HepG2 (cell line): Measurements from ENCODE around the gene ZBP1. TPM values are rescaled to one million over a fixed set of nuclear protein-coding genes. Genes with fewer than 3 reads are reported as not detected.

ENCODE experiments used
- DZIP1 ChIP-seq: sonication (generic); formaldehyde crosslinking; IDR thresholded peaks from 2 replicates; pipeline ENCODE4 v1.5.0; 2020; ENCODE audit warnings: mild to moderate bottlenecking, missing genetic modification reagents
- ELF3 ChIP-seq: IDR thresholded peaks from 2 replicates; pipeline ENCODE4 v1.6.1; 2016; ENCODE audit warnings: missing genetic modification reagents, missing compliant biosample characterization
- ELF4 ChIP-seq: sonication (generic); formaldehyde crosslinking; IDR thresholded peaks from 2 replicates; pipeline ENCODE4 v1.5.0; 2020; ENCODE audit warnings: missing genetic modification reagents, mild to moderate bottlenecking, moderate library complexity, borderline replicate concordance
- EP300 ChIP-seq, 3 experiments: sonication (generic) in 1 of 3; formaldehyde crosslinking in 1 of 3; IDR thresholded peaks; 2 replicates each; pipeline versions ENCODE4 v1.5.1 to v1.6.1; 2011 to 2020; ENCODE audit warnings: low read depth in 2 of 3, low read length in 2 of 3, borderline replicate concordance in 1 of 3, improper control_type of control experiment in 1 of 3, mild to moderate bottlenecking in 1 of 3, missing genetic modification reagents in 1 of 3, moderate library complexity in 1 of 3
- FOXC1 ChIP-seq: sonication (generic); formaldehyde crosslinking; IDR thresholded peaks from 2 replicates; pipeline ENCODE4 v1.8.0; 2022; ENCODE audit warnings: mild to moderate bottlenecking, missing genetic modification reagents, borderline replicate concordance
- HOXD1 ChIP-seq: sonication (generic); formaldehyde crosslinking; IDR thresholded peaks from 2 replicates; pipeline ENCODE4 v1.5.0; 2020; ENCODE audit warnings: missing genetic modification reagents
- MNT ChIP-seq: fragments of 450-650 bp; IDR thresholded peaks from 2 replicates; pipeline ENCODE4 v1.6.1; 2016
- NCOA2 ChIP-seq: sonication (generic); formaldehyde crosslinking; IDR thresholded peaks from 2 replicates; pipeline ENCODE4 v1.8.0; 2022; ENCODE audit warnings: inconsistent platforms
- NFE2 ChIP-seq: sonication (generic); formaldehyde crosslinking; IDR thresholded peaks from 2 replicates; pipeline ENCODE4 v1.4.0; 2020; ENCODE audit warnings: missing genetic modification reagents
- RARG ChIP-seq: sonication (generic); formaldehyde crosslinking; IDR thresholded peaks from 2 replicates; pipeline ENCODE4 v1.4.0; 2020; ENCODE audit warnings: low read depth, mild to moderate bottlenecking, missing genetic modification reagents
- RELA ChIP-seq: sonication (generic); formaldehyde crosslinking; IDR thresholded peaks from 2 replicates; pipeline ENCODE4 v1.4.0; 2020; ENCODE audit warnings: missing genetic modification reagents
- SUZ12 ChIP-seq: fragments of 150-350 bp; IDR thresholded peaks from 2 replicates; pipeline ENCODE4 v1.6.1; 2014; ENCODE audit warnings: low read depth, low read length
- ZBTB14 ChIP-seq: sonication (generic); formaldehyde crosslinking; IDR thresholded peaks from 2 replicates; pipeline ENCODE4 v1.4.0; 2020; ENCODE audit warnings: missing genetic modification reagents
- ZFP36 ChIP-seq: fragments of 150-350 bp; IDR thresholded peaks from 2 replicates; pipeline ENCODE4 v1.6.1; 2018; ENCODE audit warnings: borderline replicate concordance, low read length, low read depth; ENCODE audit not compliant: partially characterized antibody
- ZNF230 ChIP-seq: sonication (generic); formaldehyde crosslinking; IDR thresholded peaks from 2 replicates; pipeline ENCODE4 v1.4.0; 2020; ENCODE audit warnings: mild to moderate bottlenecking, missing genetic modification reagents
- ZNF263 ChIP-seq: sonication (generic); formaldehyde crosslinking; IDR thresholded peaks from 2 replicates; pipeline ENCODE4 v1.4.0; 2020; ENCODE audit warnings: missing genetic modification reagents
- ZNF282 ChIP-seq: fragments of 450-650 bp; IDR thresholded peaks from 2 replicates; pipeline ENCODE4 v1.6.1; 2018; ENCODE audit not compliant: partially characterized antibody
- ZNF468 ChIP-seq: sonication (generic); formaldehyde crosslinking; IDR thresholded peaks from 2 replicates; pipeline ENCODE4 v1.8.0; 2022; ENCODE audit warnings: mild to moderate bottlenecking, moderate library complexity, missing genetic modification reagents
- ZNF501 ChIP-seq: sonication (generic); formaldehyde crosslinking; IDR thresholded peaks from 2 replicates; pipeline ENCODE4 v1.5.1; 2020; ENCODE audit warnings: mild to moderate bottlenecking, moderate library complexity, missing genetic modification reagents
- ZNF580 ChIP-seq: IDR thresholded peaks from 2 replicates; pipeline ENCODE4 v1.6.1; 2016; ENCODE audit warnings: low read depth, borderline replicate concordance
- ZNF775 ChIP-seq: sonication (generic); formaldehyde crosslinking; IDR thresholded peaks from 2 replicates; pipeline ENCODE4 v1.4.0; 2020; ENCODE audit warnings: missing genetic modification reagents, mild to moderate bottlenecking, moderate library complexity, borderline replicate concordance
- polyA plus RNA-seq, 8 experiments: library from polyadenylated mRNA; depleted of rRNA in 3 of 8; stranded (reverse) in 7 of 8; unstranded in 1 of 8; fragments of >200 nt; fragmentation: Illumina TruSeq in 4 of 8; extraction: Trizol in 4 of 8; gene quantifications; 2 replicates each; pipeline versions ENCODE4 v1.2.1 to v1.2.3, GENCODE V29; 2011 to 2016; ENCODE audit warnings: low read depth in 4 of 8, missing spikeins in 1 of 8, mixed read lengths in 1 of 8; ENCODE audit not compliant: insufficient read depth in 1 of 8
- total RNA-seq, 5 experiments: library from RNA; depleted of rRNA; stranded (reverse); fragments of >200 nt; fragmentation: Illumina TruSeq; extraction: Trizol; gene quantifications; 2 replicates each; pipeline ENCODE4 v1.2.3, GENCODE V29; 2016; ENCODE audit warnings: low read depth in 1 of 5

ZBP1 gene
- total and polyA plus RNA-seq, 2 of the 13 experiments (the other 11 are each of a cell fraction or from before 2014, with no cell fraction given) = not detected

GRCh38 chr20:57577679-57578475 is 42.3 kb downstream of the ZBP1 start (continued):
- TF ChIP-seq EP300 (IDR thresholded peaks at IDR 0.05; ENCODE audit: low read depth in 2 of 2, low read length in 2 of 2) (peak in 1 of 2 experiments; percentile 83; a peak in 2 of 4 replicates), EP300 (CRISPR knock-in tag; IDR thresholded peaks at IDR 0.05; ENCODE audit: borderline replicate concordance) (no peak), RARG (no peak), ZNF263 (CRISPR knock-in tag) (no peak), DZIP1 (CRISPR knock-in tag) (no peak), ZNF775 (no peak), ELF4 (no peak), HOXD1 (CRISPR knock-in tag) (no peak), FOXC1 (CRISPR knock-in tag) (peak; percentile 68; the same call in 1 of the 2 replicates), ZNF230 (CRISPR knock-in tag) (no peak), ZNF282 (no peak), RELA (CRISPR knock-in tag) (no peak), ZNF468 (CRISPR knock-in tag) (no peak), ZNF501 (CRISPR knock-in tag) (peak; percentile 60; the same call in 1 of the 2 replicates), MNT (no peak), ZBTB14 (CRISPR knock-in tag) (no peak), ZNF580 (CRISPR knock-in tag) (no peak; the same call in 1 of the 2 replicates), NFE2 (CRISPR knock-in tag) (no peak), ZFP36 (peak; percentile 9), NCOA2 (CRISPR knock-in tag) (peak; percentile 67; the same call in 1 of the 2 replicates), SUZ12 (no peak), ELF3 (CRISPR knock-in tag) (peak; percentile 13)
